HG03342 (cell line): ENCODE results near the gene ZNF75A.

Experiments used
- ATAC-seq: cut with Tn5 transposase; IDR thresholded peaks from one replicate; pipeline ENCODE4 v1.9.1; 2021; ENCODE audit warnings: mild to moderate bottlenecking, moderate library complexity; ENCODE audit not compliant: unreplicated experiment

The ZNF75A gene

DNA sequence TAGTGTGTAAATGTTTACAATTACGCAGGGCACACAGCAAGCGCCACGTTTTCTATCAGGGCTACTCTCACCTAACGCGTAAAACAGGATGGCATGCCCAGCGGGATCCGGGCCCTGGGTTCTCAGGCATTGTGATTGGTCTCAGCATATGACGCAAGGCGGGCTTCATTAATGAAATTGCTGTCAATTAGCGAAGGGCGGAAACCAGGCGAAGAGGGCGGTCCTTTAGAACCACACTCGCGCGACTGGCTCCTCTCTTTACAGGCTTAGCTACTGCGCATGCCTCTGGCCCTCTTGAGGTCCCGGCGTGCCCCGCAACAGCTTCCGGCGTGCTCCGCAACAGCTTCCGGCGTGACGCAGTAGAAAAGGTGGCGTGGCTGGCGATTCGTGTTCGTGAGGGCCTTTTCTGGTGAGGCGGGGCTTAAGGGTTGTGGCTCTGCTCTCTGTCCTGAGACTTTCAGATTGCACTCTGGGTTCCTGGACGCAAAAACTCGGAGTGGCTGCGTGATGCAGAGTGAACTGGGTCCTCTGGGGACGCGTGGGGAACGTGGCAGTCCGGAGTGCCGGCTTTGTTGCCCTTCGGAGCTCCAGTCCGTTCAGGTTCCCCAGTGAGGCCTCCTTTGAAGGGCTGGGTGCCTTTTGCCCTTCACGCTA lies 59.6 kb downstream of the ZNF75A start:
- no peak for ATAC-seq
